Panc1 (cell line): ENCODE results near the gene ARTN. TPM values are rescaled to one million over a fixed set of nuclear protein-coding genes. Genes with fewer than 3 reads are reported as not detected.

ENCODE experiments used
- ATAC-seq: fragments of 200-7000 bp; cut with Tn5 transposase; 2 replicates; pipeline ENCODE4 v1.9.1; 2020; ENCODE audit warnings: mild to moderate bottlenecking, moderate library complexity
- Bru-seq: library from RNA; stranded (reverse); fragments of 400-500 nt; gene quantifications from one replicate; lab custom pipeline; 2021; lab: Mats Ljungman, UMichigan
- BruChase-seq, 2 experiments: library from RNA; stranded (reverse); fragments of 400-500 nt; gene quantifications; one replicate each; lab custom pipeline; 2021; lab: Mats Ljungman, UMichigan
- BruUV-seq: library from RNA; stranded (reverse); fragments of 400-500 nt; replicated peaks from 2 replicates; lab custom pipeline; 2021; lab: Mats Ljungman, UMichigan
- CTCF ChIA-PET: fragments of 300-600 bp; sonication (Branson Sonifier 250); formaldehyde crosslinking; loops from one replicate; lab custom pipeline; 2022; ENCODE audit warnings: antibody characterized with exemption; lab: Charles Lee
- POLR2A ChIA-PET: fragments of 300-600 bp; sonication (Branson Sonifier 250); formaldehyde crosslinking; loops from one replicate; lab custom pipeline; 2022; ENCODE audit warnings: antibody characterized with exemption; lab: Charles Lee
- DNase-seq: peaks from one replicate; pipeline ENCODE4 v3.0.0-alpha.2; 2010; ENCODE audit warnings: low read depth, low spot score
- H3K27ac ChIP-seq: 2 replicates; pipeline ENCODE4 v1.5.1; 2011; ENCODE audit warnings: mild to moderate bottlenecking, low read length, inconsistent platforms
- H3K27me3 ChIP-seq: fragments of 200-500 bp; sonication (Bioruptor generic); 2 replicates; pipeline ENCODE4 v1.6.0; 2014; ENCODE audit warnings: low read length, inconsistent platforms; ENCODE audit not compliant: control insufficient read depth, insufficient read depth
- H3K36me3 ChIP-seq: fragments of 200-500 bp; sonication (Bioruptor generic); 2 replicates; pipeline ENCODE4 v1.5.1; 2014; ENCODE audit warnings: inconsistent platforms, mild to moderate bottlenecking, low read length, moderate library complexity; ENCODE audit not compliant: control insufficient read depth, insufficient read depth
- H3K4me1 ChIP-seq: 2 replicates; pipeline ENCODE4 v1.5.1; 2011; ENCODE audit warnings: inconsistent platforms, mild to moderate bottlenecking, low read length, moderate library complexity; ENCODE audit not compliant: control insufficient read depth, insufficient read depth
- H3K4me3 ChIP-seq, 2 experiments: 2 replicates each; pipeline ENCODE4 v1.5.1; 2011 to 2012; ENCODE audit warnings: low read depth in 2 of 2, low read length in 2 of 2, mild to moderate bottlenecking in 2 of 2, inconsistent platforms in 1 of 2, moderate library complexity in 1 of 2
- H3K9me3 ChIP-seq: fragments of 200-500 bp; sonication (Bioruptor generic); 2 replicates; pipeline ENCODE4 v1.5.1; 2014; ENCODE audit warnings: low read depth, mild to moderate bottlenecking, inconsistent platforms, low read length, moderate library complexity; ENCODE audit not compliant: control insufficient read depth, insufficient read depth
- CTCF ChIP-seq: fragments of 450-650 bp; IDR thresholded peaks from 2 replicates; pipeline ENCODE4 v1.5.1; 2017; ENCODE audit warnings: mild to moderate bottlenecking
- POLR2AphosphoS5 ChIP-seq: IDR thresholded peaks from 2 replicates; pipeline ENCODE4 v1.6.1; 2012; ENCODE audit warnings: mild to moderate bottlenecking, low read depth, low read length, moderate library complexity
- SIN3A ChIP-seq: IDR thresholded peaks from 2 replicates; pipeline ENCODE4 v1.6.1; 2012; ENCODE audit warnings: low read depth, mild to moderate bottlenecking, low read length, moderate library complexity, borderline replicate concordance; ENCODE audit not compliant: insufficient read depth
- TCF7L2 ChIP-seq: IDR thresholded peaks from 2 replicates; pipeline ENCODE4 v1.6.1; 2011; ENCODE audit warnings: mild to moderate bottlenecking, low read depth, low read length, inconsistent platforms
- in situ Hi-C: cut with HindIII; loops from 2 replicates; pipeline ENCODE4 v1.10.0; 2016; ENCODE audit warnings: low sequenced_read_pairs, low pct_unique_long_range_greater_than_20kb
- intact Hi-C: fragments of 100-400 bp; cut with micrococcal nuclease; formaldehyde crosslinking; loops from one replicate; pipeline ENCODE4 v1.10.0; 2022; ENCODE audit not compliant: unreplicated experiment
- long read RNA-seq: library from polyadenylated mRNA; unstranded; transcript quantifications from one replicate; pipeline ENCODE4 v2.0.0, GENCODE V29; 2021; ENCODE audit not compliant: unreplicated experiment
- polyA plus RNA-seq: library from polyadenylated mRNA; unstranded; fragments of >200 nt; gene quantifications from one replicate; pipeline ENCODE4 v1.2.1, GENCODE V29; 2012; ENCODE audit warnings: missing spikeins; ENCODE audit not compliant: insufficient read length
- total RNA-seq: library from RNA; stranded (reverse); gene quantifications from one replicate; pipeline ENCODE4 v1.2.1, GENCODE V29; 2021; ENCODE audit not compliant: unreplicated experiment
- TF ChIP-seq, protein P1 (sequence below), 2 experiments: IDR thresholded peaks; 2 replicates each; pipeline ENCODE4 v1.6.1; 2011 to 2012; ENCODE audit warnings: low read depth in 2 of 2, control low read depth in 1 of 2, low read length in 1 of 2, mild to moderate bottlenecking in 1 of 2, moderate library complexity in 1 of 2; ENCODE audit not compliant: insufficient read depth in 1 of 2

Gene ARTN, protein sequence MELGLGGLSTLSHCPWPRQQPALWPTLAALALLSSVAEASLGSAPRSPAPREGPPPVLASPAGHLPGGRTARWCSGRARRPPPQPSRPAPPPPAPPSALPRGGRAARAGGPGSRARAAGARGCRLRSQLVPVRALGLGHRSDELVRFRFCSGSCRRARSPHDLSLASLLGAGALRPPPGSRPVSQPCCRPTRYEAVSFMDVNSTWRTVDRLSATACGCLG
- total RNA-seq (0.49 TPM), Bru-seq, nascent RNA (percentile 25 among the genes with signal in this experiment), BruChase-seq, experiment 1, labeled RNA remaining after a 2-hour chase (percentile 35 among the genes with signal in this experiment), BruChase-seq, experiment 2, labeled RNA remaining after a 6-hour chase (percentile 32 among the genes with signal in this experiment)
- 0.35 TPM for polyA plus RNA-seq
- long read RNA-seq, partial matches to known transcripts = 1 of 1 reads
- long read RNA-seq, other reads (novel, unspliced or antisense) = 0 of 1 reads

- H3K36me3 ChIP-seq = no peaks in the 10 kb centered on the region
- peak within 1 kb of the TSS; percentile 40; the same call in 1 of the 2 replicates for H3K27ac ChIP-seq
- H3K9me3 ChIP-seq = no peaks in the 10 kb centered on the region
- no peaks in the 10 kb centered on the region for H3K27me3 ChIP-seq
- in situ Hi-C loops (loop anchor here (25.0 kb wide), 1 partner anchor 171 kb away; no protein-coding TSS in a partner anchor), intact Hi-C loops (loop anchor here (2.0 to 10.0 kb wide), 2 partner anchors 171 to 409 kb away; no protein-coding TSS in a partner anchor)
- no peak within 1 kb of the TSS for H3K4me3 ChIP-seq
- TF ChIP-seq CTCF (no peak), SIN3A (no peak), POLR2AphosphoS5 (no peak), TCF7L2 (no peak)
- TF ChIP-seq, protein P1, sequence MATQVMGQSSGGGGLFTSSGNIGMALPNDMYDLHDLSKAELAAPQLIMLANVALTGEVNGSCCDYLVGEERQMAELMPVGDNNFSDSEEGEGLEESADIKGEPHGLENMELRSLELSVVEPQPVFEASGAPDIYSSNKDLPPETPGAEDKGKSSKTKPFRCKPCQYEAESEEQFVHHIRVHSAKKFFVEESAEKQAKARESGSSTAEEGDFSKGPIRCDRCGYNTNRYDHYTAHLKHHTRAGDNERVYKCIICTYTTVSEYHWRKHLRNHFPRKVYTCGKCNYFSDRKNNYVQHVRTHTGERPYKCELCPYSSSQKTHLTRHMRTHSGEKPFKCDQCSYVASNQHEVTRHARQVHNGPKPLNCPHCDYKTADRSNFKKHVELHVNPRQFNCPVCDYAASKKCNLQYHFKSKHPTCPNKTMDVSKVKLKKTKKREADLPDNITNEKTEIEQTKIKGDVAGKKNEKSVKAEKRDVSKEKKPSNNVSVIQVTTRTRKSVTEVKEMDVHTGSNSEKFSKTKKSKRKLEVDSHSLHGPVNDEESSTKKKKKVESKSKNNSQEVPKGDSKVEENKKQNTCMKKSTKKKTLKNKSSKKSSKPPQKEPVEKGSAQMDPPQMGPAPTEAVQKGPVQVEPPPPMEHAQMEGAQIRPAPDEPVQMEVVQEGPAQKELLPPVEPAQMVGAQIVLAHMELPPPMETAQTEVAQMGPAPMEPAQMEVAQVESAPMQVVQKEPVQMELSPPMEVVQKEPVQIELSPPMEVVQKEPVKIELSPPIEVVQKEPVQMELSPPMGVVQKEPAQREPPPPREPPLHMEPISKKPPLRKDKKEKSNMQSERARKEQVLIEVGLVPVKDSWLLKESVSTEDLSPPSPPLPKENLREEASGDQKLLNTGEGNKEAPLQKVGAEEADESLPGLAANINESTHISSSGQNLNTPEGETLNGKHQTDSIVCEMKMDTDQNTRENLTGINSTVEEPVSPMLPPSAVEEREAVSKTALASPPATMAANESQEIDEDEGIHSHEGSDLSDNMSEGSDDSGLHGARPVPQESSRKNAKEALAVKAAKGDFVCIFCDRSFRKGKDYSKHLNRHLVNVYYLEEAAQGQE (IDR thresholded peaks at IDR 0.05; ENCODE audit: insufficient read depth in 1 of 2, low read depth in 2 of 2, low read length in 1 of 2) = no peak
- CTCF ChIA-PET = interaction anchor here (0.5 to 3.5 kb wide), 3 partner anchors 80 to 684 kb away, joined by 3 to 84 read pairs (median 5); no protein-coding TSS in a partner anchor
- peaks cover 17% of the 10 kb centered on the region for H3K4me1 ChIP-seq
- ATAC-seq = no peak
- BruUV-seq = no TSS peak
- POLR2A ChIA-PET = no interaction called here
- no peak for DNase-seq
Observed at GRCh38 chr1:43933386-43934100, at the start of gene ARTN. ARTN (plus strand) TSS chr1:43933801; CDS start chr1:43935657, 1,856 bp downstream.

- Histone ChIP-seq H3K4me3 (no peak overlapping the region), H3K27ac (no peak overlapping the region), H3K27me3 (no peaks in the 10 kb centered on the region), H3K9me3 (no peaks in the 10 kb centered on the region), H3K36me3 (no peaks in the 10 kb centered on the region), H3K4me1 (no peaks in the 10 kb centered on the region)
- DNase-seq (no peak), ATAC-seq (no peak)
- ChIA-PET POLR2A (interaction anchor here (0.6 kb wide), 1 partner anchor 11 kb away, joined by 5 read pairs; no protein-coding TSS in a partner anchor), CTCF (no interaction called here)
- in situ Hi-C loops (no loop called here), intact Hi-C loops (no loop called here)
- TF ChIP-seq CTCF (no peak), POLR2AphosphoS5 (no peak), TCF7L2 (no peak), SIN3A (no peak)
- TF ChIP-seq, protein P1 (IDR thresholded peaks at IDR 0.05; ENCODE audit: insufficient read depth in 1 of 2, low read depth in 2 of 2, low read length in 1 of 2) = no peak
- BruUV-seq = no TSS peak
Observed at GRCh38 chr1:43885279-43885801, 48.3 kb upstream of the ARTN start.
